ENCODE measurements around the gene SNAPC5.
"Not testable (repeated sequence)": the region's sequence is repeated elsewhere in the genome, so short reads cannot be mapped to it uniquely, and the experiment has no call there.

The SNAPC5 gene

DNA sequence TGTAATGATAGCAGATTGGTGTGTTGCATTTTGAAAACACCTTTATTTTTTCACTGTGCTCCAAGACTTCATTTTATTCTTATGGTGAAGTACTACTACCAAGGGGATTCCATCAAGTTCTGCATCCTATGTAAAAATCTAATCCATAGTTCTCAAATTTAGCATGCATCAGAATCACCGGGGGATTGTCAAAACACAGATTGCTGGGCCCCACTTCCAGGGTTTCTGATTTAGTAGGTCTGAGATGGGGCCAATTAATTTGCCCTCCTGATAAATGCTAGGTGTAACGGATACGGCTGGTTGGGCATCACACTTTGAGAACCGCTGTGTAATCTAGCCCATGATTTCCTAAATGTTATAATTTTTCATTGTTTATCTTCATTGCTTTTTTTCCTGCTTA is 8.3 kb upstream of the SNAPC5 start:
- H3K36me3 ChIP-seq (ENCODE audit: control insufficient read depth, insufficient read depth, low read length), result no peaks in the 10 kb centered on the region
- H3K27me3 ChIP-seq (ENCODE audit: control insufficient read depth, insufficient read depth, low read length), result no peaks in the 10 kb centered on the region
- TF ChIP-seq, protein P1, sequence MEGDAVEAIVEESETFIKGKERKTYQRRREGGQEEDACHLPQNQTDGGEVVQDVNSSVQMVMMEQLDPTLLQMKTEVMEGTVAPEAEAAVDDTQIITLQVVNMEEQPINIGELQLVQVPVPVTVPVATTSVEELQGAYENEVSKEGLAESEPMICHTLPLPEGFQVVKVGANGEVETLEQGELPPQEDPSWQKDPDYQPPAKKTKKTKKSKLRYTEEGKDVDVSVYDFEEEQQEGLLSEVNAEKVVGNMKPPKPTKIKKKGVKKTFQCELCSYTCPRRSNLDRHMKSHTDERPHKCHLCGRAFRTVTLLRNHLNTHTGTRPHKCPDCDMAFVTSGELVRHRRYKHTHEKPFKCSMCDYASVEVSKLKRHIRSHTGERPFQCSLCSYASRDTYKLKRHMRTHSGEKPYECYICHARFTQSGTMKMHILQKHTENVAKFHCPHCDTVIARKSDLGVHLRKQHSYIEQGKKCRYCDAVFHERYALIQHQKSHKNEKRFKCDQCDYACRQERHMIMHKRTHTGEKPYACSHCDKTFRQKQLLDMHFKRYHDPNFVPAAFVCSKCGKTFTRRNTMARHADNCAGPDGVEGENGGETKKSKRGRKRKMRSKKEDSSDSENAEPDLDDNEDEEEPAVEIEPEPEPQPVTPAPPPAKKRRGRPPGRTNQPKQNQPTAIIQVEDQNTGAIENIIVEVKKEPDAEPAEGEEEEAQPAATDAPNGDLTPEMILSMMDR (IDR thresholded peaks at IDR 0.05), result no peak
- H2AFZ ChIP-seq, result peak overlapping the region; percentile 81
- H3K27ac ChIP-seq, result no peak overlapping the region
- H3K79me2 ChIP-seq, result peaks cover 5% of the 10 kb centered on the region
- peak overlapping the region; percentile 77 for H3K4me3 ChIP-seq (ENCODE audit: low read depth, low read length)
- H3K9ac ChIP-seq, result no peak overlapping the region
- H3K9me3 ChIP-seq (ENCODE audit: control insufficient read depth, low read length), result no peaks in the 10 kb centered on the region
- peak overlapping the region; percentile 72 for H3K4me2 ChIP-seq (ENCODE audit: low read length)
- no peaks in the 10 kb centered on the region for H3K4me1 ChIP-seq

DNA sequence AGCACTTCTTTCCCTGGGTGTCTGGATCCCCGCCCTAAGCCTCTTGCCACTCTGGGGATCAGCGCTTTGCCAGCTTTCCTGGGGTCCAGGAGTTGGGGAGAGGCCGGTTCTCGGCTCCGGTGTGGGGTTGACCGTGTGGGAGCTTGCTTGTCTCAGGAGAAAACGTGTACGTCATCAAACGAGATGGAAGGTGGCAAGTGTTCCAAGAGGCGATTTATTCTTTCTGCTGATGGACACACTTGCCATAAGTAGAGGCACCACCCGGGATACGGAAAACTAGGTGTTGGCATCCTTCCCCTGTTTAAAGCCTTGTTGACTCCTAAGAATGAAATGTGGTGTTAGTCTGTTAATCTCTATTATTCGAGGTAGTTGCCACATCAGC is 7.9 kb upstream of the SNAPC5 start:
- H3K79me2 ChIP-seq, result peaks cover 5% of the 10 kb centered on the region
- no peaks in the 10 kb centered on the region for H3K27me3 ChIP-seq (ENCODE audit: control insufficient read depth, insufficient read depth, low read length)
- H3K4me3 ChIP-seq (ENCODE audit: low read depth, low read length), result peak overlapping the region; percentile 77
- H2AFZ ChIP-seq, result peak overlapping the region; percentile 81
- no peaks in the 10 kb centered on the region for H3K9me3 ChIP-seq (ENCODE audit: control insufficient read depth, low read length)
- TF ChIP-seq, protein P1 (IDR thresholded peaks at IDR 0.05), result no peak
- no peaks in the 10 kb centered on the region for H3K4me1 ChIP-seq
- H3K9ac ChIP-seq, result no peak overlapping the region
- H3K27ac ChIP-seq, result peak overlapping the region; percentile 89
- no peaks in the 10 kb centered on the region for H3K36me3 ChIP-seq (ENCODE audit: control insufficient read depth, insufficient read depth, low read length)
- peak overlapping the region; percentile 72 for H3K4me2 ChIP-seq (ENCODE audit: low read length)

DNA sequence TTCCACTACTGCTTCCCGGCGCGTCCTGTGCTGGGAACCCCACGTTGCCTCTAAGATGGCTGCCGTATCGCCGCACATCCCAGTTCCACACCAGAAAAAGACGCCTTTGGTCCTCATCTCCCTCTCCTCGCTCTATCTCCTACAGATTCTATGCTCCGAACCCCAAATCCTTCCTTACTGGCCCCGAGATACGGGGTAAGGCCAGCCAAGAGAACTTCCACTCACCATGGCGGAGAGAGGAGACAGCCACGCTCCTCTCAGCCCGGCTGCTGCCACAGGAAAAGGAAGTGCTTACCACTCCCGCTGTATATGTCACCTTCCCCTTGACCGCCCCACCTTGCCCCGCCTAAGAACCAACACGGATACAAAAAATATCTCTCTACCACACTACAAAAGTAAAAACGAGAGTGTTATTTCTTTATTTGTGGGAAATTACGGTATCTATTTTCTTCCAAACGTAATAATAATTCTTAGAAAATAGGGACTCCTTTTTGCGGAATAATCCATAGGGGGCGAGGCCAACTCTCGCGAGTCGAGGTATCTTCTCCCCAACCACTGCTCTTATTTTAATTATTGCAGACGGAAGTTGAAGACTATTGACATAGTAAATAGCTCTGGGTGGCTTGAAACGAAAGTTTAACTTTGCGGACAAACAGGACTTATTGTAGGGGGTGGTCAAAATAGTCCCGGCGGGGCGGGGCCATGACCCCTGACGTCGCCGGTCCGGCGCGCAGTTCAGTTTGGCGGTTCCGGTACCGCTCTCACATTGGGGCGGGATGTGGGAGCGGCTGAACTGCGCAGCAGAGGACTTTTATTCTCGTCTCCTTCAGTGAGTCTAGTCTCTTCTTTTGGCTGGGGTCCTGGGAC is 7.2 kb upstream of the SNAPC5 start, which contains the start of the genes RPL4 and ZWILCH:
RPL4 (minus strand) TSS at position 293 of the 867 bp plus-strand sequence; CDS start at position 228, 65 bp downstream.
ZWILCH (plus strand) TSS at position 764 of the 867 bp plus-strand sequence; CDS start at position 777, 13 bp downstream.
- no peaks in the 10 kb centered on the region for H3K9me3 ChIP-seq (ENCODE audit: control insufficient read depth, low read length)
- no peaks in the 10 kb centered on the region for H3K27me3 ChIP-seq (ENCODE audit: control insufficient read depth, insufficient read depth, low read length)
- H3K4me1 ChIP-seq, result no peaks in the 10 kb centered on the region
- peak within 1 kb of the TSS; percentile 89 for H3K27ac ChIP-seq
- TF ChIP-seq, protein P1 (IDR thresholded peaks at IDR 0.05), result no peak
- peak within 1 kb of the TSS; percentile 72 for H3K4me2 ChIP-seq (ENCODE audit: low read length)
- H3K9ac ChIP-seq, result peak within 1 kb of the TSS; percentile 35
- peak within 1 kb of the TSS; percentile 81 for H2AFZ ChIP-seq
- H3K36me3 ChIP-seq (ENCODE audit: control insufficient read depth, insufficient read depth, low read length), result no peaks in the 10 kb centered on the region
- H3K79me2 ChIP-seq, result peaks cover 5% of the 10 kb centered on the region
- H3K4me3 ChIP-seq (ENCODE audit: low read depth, low read length), result peak within 1 kb of the TSS; percentile 77

DNA sequence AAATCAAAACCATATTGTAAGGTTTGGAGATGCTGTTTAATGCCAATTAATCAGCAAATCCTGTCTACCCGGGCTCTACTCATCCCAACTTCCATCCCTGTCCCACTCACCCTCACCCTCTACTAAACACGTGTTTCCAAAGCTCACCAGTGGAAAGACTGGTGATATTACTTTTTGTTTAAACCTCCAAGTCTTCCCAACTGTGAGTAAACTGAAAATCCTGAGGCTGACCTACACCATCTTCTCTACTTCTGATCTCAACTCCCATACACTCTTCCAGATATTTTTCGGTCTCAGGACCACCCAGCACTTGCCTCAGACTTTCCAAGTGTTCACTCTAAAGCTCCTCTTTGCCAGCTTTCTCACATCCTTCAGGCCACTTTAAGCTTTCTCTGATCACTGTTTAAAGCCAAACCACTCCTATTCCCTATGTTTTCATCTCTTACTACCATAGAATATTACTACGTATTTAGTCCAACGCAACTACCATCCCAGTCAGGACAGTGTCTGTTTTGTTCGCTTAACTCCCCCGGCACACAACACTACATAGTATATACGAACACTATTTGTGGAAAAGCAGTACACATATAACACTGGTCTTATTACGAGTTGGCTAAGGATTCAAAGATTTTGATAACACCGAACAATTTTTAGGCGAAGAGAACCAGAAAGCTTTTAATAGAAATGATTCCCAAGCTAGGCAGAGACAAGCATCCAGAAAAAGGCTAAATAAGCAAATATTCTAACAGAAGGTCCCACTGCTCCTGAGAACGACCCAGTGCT is 6.4 kb upstream of the SNAPC5 start:
- H3K36me3 ChIP-seq (ENCODE audit: control insufficient read depth, insufficient read depth, low read length), result no peaks in the 10 kb centered on the region
- no peak overlapping the region for H3K9ac ChIP-seq
- peak overlapping the region; percentile 81 for H2AFZ ChIP-seq
- peak overlapping the region; percentile 72 for H3K4me2 ChIP-seq (ENCODE audit: low read length)
- peak overlapping the region; percentile 89 for H3K27ac ChIP-seq
- H3K27me3 ChIP-seq (ENCODE audit: control insufficient read depth, insufficient read depth, low read length), result no peaks in the 10 kb centered on the region
- H3K9me3 ChIP-seq (ENCODE audit: control insufficient read depth, low read length), result no peaks in the 10 kb centered on the region
- H3K79me2 ChIP-seq, result peaks cover 5% of the 10 kb centered on the region
- H3K4me3 ChIP-seq (ENCODE audit: low read depth, low read length), result peak overlapping the region; percentile 77
- no peaks in the 10 kb centered on the region for H3K4me1 ChIP-seq
- TF ChIP-seq, protein P1 (IDR thresholded peaks at IDR 0.05), result no peak

DNA sequence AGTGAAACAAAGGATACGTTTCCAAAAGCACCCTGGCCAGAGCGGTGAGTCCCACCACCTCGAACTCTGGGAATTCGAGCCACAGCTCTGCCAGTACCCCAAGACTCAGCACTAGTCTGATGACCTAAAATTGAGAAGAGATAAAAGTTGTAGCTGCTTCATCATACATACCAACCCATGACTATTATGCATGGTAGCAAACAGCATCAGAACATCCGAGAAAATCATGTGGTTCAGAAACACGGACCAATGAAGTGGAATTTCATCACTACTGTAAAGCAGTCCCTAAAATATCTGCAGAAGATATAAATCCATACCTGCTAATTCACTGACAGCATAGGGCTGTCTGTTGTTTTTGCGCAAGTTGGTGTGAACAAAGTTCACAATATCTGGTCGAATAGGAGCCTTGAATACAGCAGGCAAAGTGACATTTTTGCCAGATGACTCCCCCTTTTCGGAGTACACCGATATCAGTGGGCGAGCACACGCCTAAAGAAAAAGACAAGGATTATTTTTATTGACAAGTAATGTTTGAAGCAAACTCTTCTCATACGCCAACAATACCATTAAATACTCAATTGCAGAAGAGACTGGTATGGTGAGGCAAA is 5.6 kb upstream of the SNAPC5 start:
- Histone ChIP-seq H3K4me3 (ENCODE audit: low read depth, low read length) (peak overlapping the region; percentile 77), H3K4me2 (ENCODE audit: low read length) (peak overlapping the region; percentile 72)
- H3K36me3 ChIP-seq (ENCODE audit: control insufficient read depth, insufficient read depth, low read length); H3K4me1 ChIP-seq; H3K79me2 ChIP-seq; H3K27me3 ChIP-seq (ENCODE audit: control insufficient read depth, insufficient read depth, low read length); H3K9ac ChIP-seq; H2AFZ ChIP-seq; H3K9me3 ChIP-seq (ENCODE audit: control insufficient read depth, low read length); H3K27ac ChIP-seq: not testable (repeated sequence)

Measured in parathyroid adenoma (tissue), 2 donors.